ENCODE measurements around the gene ZNF311.
A peak's percentile ranks its signal among the peaks of the same experiment; 100 is the strongest.

ZNF311 gene

DNA sequence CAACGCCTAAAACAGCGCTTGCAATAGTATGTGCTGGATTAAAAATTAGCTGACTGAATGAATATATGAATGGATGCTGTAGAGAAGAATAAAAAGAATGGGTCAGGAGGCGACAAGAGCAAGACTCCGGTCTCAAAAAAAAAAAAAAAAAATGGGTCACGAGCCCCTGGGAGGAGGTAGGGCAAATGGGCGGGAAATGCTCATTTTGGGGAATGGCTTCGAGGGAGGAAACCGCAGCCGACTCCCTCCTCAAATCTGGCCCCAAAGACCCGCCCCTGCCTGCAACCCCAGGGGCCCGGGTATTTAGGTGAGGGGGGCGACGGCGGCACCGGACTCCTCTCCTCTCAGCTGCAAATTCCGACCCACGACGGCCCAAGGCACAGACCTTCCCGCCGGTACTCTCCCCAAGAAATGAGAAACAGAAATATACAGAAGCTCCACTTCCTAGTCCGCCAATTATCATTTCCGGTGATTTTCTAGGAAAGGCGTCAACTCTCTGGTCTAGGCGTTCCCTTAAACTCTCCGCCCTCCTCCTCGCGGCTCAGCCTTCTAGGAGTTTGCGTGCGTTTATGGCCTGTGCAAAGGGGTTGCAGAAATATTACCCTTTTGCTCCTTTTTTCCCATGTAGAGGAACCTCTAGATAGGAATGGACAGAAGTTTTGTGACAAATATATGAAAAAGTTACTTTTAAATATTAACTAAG, at the start of gene ZNF311:
ZNF311 (minus strand) TSS at position 133 of the 703 bp plus-strand sequence. CDS start 1,361 bp downstream, outside the sequence.
- DNase-seq (ENCODE audit: insufficient read length, low spot score) (peak; percentile 55), FAIRE-seq (no peak)

DNA sequence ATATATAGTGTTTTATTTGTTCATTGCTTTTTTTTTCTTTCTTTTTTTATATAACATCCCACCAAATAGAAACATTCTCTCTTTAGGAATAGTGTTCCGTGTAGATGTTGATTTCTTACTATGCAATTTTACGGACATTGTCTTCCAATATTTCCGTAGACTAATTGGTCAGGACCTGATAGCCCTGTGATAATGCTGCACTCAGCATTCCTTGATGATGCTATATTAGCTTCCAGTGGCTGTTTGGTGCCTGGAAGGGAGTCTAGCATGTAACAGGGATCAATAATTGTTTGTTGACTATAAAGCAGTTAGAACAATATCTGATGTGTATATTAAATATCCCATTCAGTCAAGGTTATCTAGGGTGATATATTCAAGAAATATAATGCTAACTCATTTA, 46.6 kb upstream of the ZNF311 start:
- FAIRE-seq (no peak), DNase-seq (ENCODE audit: insufficient read length, low spot score) (no peak)

GRCh38 chr6:29045075-29045474, 40.0 kb upstream of the ZNF311 start, which contains the start of gene OR2W1:
Gene OR2W1 (minus strand): TSS chr6:29045175. CDS start chr6:29045175, 0 bp downstream.
- no peak for FAIRE-seq
- DNase-seq (ENCODE audit: insufficient read length, low spot score): no peak

DNA sequence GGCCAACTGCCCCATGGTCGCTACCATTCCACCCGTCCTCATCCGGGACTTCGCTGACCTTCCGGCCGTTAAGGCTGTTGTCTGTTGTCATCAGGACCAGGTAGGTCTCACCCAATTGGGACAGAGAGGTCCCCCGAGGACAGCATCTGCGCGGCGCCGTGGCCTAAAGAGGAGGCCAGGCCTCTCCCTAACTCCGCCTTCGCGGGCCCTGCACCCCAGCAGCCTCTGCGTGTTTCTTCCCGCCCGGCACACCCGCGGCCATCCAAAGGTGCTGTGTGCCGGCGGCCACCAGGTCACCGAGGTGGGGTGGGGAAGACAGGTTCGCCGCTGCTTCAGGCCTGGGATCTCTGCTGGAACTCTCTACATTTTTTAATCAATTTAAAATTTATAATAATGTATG, 30.8 kb upstream of the ZNF311 start:
- DNase-seq (ENCODE audit: insufficient read length, low spot score) (no peak), FAIRE-seq (no peak)

- no peak for DNase-seq (ENCODE audit: insufficient read length, low spot score)
- FAIRE-seq: no peak
These were observed 23.7 kb upstream of the ZNF311 start for GRCh38 chr6:29028821-29029220.

DNA sequence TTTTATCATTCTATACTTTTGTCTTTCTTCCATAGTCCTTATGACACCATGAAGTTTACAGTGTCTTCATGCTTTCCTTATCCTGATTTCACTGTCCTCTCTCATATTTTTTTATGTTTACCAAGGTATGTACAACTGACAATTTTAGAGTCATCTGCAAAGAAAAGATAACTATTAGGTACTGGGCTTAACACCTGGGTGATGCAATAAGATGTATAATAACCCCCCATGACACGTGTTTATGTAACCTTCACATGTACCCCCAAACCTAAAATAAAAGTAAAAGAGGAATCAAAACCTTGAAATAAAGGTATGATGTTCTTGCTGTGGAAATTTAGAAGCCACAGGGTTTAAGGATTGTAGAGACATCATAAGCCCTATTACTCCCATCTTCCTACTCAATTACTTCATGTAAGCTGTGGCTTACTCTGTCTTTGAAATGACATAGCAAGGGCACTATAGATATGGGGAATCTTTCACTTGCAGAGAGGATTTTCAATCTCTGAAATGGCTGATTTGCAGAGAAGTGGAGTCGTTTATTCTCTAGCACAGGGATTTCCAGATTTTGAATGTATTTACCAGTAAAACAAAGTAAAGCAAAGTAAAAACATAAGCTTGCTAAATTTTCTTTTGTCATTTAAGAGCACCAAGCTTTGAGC, 20.9 kb upstream of the ZNF311 start:
- DNase-seq (ENCODE audit: insufficient read length, low spot score) (no peak), FAIRE-seq (no peak)

GRCh38 chr6:29021434-29021833, 16.3 kb upstream of the ZNF311 start:
- DNase-seq (ENCODE audit: insufficient read length, low spot score) (no peak), FAIRE-seq (no peak)

- FAIRE-seq (no peak), DNase-seq (ENCODE audit: insufficient read length, low spot score) (no peak)
These were observed 14.5 kb upstream of the ZNF311 start for GRCh38 chr6:29019629-29020028.

DNA sequence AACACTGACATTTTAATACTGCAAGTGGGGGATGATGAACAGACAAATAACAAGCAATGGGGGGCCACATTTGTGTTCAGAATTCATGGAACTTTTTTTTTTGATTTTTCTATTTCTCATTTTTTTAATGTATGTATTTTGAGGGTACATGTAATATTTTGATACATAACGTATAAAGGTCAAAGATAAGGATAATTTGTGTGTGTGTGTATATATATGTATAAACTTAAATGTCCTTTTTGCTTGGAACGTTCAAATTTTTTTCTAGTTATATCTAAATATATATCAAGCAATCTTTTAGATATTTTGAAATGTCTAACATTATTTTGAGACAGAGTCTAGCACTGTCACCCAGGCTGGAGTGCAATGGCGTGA, 12.3 kb upstream of the ZNF311 start:
- no peak for DNase-seq (ENCODE audit: insufficient read length, low spot score)
- no peak for FAIRE-seq

GRCh38 chr6:29016559-29017427, 11.7 kb upstream of the ZNF311 start:
- DNase-seq (ENCODE audit: insufficient read length, low spot score): peak; percentile 65

GRCh38 chr6:29014729-29015608, 9.9 kb upstream of the ZNF311 start:
- no peak for FAIRE-seq
- no peak for DNase-seq (ENCODE audit: insufficient read length, low spot score)

More at GRCh38 chr6:29016559-29017427, 11.7 kb upstream of the ZNF311 start:
- FAIRE-seq: peak; percentile 62

GRCh38 chr6:29011276-29011734, 6.2 kb upstream of the ZNF311 start:
- DNase-seq (ENCODE audit: insufficient read length, low spot score): peak; percentile 45
- FAIRE-seq: no peak

- FAIRE-seq (no peak), DNase-seq (ENCODE audit: insufficient read length, low spot score) (no peak)
These were observed 4.2 kb upstream of the ZNF311 start for GRCh38 chr6:29009358-29009757.

DNA sequence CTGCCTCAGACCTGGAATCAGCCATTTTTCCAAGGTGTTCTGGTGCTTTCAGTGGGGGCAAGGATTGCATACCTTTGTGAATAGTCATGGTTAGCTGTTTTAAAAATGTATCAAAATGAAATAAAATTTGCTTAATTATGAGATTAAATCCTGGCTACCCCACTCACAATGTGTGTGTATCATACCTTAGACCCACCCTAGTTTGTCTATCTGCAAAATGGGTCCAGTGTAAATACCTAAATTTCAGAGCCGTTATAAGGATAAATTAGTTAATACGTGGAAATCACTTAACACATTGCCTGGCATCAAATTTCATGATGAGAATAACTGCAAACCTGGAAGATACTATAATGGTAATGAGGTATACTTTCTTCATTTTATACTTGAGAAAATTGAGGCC, 3.0 kb upstream of the ZNF311 start:
- DNase-seq (ENCODE audit: insufficient read length, low spot score) (no peak), FAIRE-seq (no peak)

DNA sequence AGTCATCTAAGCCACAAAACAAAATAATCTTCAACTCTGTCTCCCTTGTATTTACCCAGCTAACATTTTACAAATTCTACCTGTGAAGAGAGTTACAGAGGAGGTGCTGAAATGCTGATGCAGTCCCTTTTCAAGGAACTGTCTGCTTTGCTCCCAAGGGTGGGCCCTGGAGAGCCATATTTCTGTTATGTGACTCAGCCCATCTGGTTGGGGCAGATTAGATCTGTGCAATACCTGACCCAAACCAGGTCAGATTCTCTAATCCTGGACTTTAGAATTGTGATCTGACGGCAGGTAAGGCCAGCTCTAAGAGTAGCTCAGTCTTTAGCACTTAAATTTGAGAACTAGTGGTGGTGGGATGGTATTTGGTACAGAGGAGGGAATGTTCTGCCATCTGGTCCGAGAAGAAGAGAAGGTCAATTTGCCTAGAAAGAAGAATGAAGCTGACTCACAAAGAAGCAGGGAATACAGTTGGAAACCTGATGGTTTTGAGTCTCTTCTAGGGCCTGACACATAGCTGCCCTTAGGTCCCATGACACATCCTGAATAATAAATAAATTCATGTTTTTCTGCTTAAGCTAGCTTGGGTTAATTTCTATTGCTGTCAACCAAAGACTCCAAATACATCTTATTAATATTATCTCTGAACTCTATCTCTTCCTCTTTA, 8.1 kb downstream of the ZNF311 start:
- DNase-seq (ENCODE audit: insufficient read length, low spot score) (no peak), FAIRE-seq (no peak)

DNA sequence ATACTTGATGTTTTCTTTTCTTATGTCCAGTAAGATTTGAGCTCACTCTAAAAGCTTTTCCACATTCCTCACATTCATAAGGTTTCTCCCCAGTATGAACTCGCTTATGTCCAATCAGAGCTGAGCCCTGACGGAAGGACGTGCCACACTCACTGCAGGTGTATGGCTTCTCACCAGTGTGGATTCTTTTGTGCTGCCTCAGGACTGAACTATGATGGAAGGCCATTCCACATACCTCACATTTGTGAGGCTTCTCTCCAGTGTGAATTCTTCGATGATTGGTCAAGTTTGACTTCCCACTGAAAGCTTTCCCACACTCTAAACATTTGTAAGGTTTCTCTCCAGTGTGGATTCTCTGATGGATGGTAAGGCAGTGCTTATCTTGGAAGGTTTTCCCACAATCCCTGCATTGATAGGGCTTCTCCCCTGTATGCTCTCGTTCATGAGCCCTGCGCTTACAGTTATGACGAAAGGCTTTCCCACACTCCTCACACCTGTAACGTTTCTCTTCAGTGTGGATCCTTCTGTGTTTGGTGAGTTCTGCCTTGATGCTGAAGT, 9.9 kb downstream of the ZNF311 start:
- DNase-seq (ENCODE audit: insufficient read length, low spot score): no peak
- FAIRE-seq: no peak

GRCh38 chr6:28988536-28989311, 16.4 kb downstream of the ZNF311 start:
- FAIRE-seq (no peak), DNase-seq (ENCODE audit: insufficient read length, low spot score) (peak; percentile 53)

DNA sequence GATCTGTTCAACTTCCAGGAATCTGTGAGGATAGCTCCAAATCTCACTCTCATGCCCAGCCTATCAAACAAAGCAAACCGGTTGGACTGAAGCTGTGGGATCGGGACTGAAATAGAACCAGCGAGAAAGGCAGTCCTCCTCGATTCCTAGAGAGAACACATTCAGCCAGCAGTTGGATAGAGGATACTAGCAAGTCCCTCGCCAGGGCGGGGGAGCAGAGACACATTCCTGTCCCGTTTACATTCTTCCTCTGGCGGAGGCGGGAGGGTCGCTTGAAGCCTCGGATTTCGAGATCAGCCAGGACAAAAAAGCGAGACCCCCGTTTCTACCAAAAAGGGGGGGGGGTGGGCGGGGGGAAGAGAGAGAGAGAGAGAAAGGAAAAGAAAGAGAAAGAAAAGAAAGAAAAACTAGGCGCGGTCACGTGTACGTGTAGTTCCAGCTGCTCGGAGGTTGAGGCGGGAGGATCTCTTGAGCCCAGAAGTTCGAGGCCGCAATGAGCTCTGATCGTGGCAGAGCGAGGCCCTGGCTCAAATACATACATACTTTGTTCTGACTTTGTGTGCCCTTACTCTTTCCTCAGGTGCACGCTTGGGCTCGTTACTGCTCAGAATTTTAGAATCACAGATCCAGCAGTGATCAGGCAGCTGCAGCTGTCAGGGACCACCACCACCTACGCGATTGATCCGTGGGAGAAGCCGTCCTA, 19.5 kb downstream of the ZNF311 start:
- FAIRE-seq (peak; percentile 65), DNase-seq (ENCODE audit: insufficient read length, low spot score) (peak; percentile 93)

Data from HTR-8/SVneo (cell line).